SK-N-SH treated with all-trans-retinoic acid at 6 μM for 48 hours (cell line): Measurements from ENCODE around the gene NDFIP1.
"Not testable (repeated sequence)": the region's sequence is repeated elsewhere in the genome, so short reads cannot be mapped to it uniquely, and the experiment has no call there.

Source experiments
- ATAC-seq: fragments of 200-7000 bp; cut with Tn5 transposase; 3 replicates; pipeline ENCODE4 v1.9.1; 2020; ENCODE audit warnings: mild to moderate bottlenecking, moderate library complexity
- ARNTL ChIP-seq: fragments of 450-650 bp; formaldehyde crosslinking; IDR thresholded peaks from 2 replicates; pipeline ENCODE4 v1.5.0; 2020; ENCODE audit warnings: low read depth, mild to moderate bottlenecking, moderate library complexity, borderline replicate concordance
- BACH2 ChIP-seq: fragments of 250-450 bp; sonication (Bioruptor Pico); IDR thresholded peaks from 2 replicates; pipeline ENCODE4 v1.9.0; 2021; ENCODE audit warnings: mild to moderate bottlenecking, borderline replicate concordance
- ESRRG ChIP-seq: fragments of 250-450 bp; sonication (Bioruptor Pico); IDR thresholded peaks from 2 replicates; pipeline ENCODE4 v1.6.1; 2021; ENCODE audit warnings: mild to moderate bottlenecking
- GLIS3 ChIP-seq: fragments of 250-450 bp; sonication (Bioruptor Pico); IDR thresholded peaks from 2 replicates; pipeline ENCODE4 v1.5.0; 2020; ENCODE audit warnings: mild to moderate bottlenecking, moderate library complexity
- ISL1 ChIP-seq: fragments of 250-450 bp; sonication (Bioruptor Pico); IDR thresholded peaks from 2 replicates; pipeline ENCODE4 v2.1.2; 2022; ENCODE audit warnings: mild to moderate bottlenecking, moderate library complexity
- OSR1 ChIP-seq: fragments of 250-450 bp; sonication (Bioruptor Pico); IDR thresholded peaks from 2 replicates; pipeline ENCODE4 v1.8.0; 2022; ENCODE audit warnings: moderate library complexity, mild to moderate bottlenecking, inconsistent platforms
- PPARA ChIP-seq: fragments of 250-450 bp; sonication (Bioruptor Pico); IDR thresholded peaks from 2 replicates; pipeline ENCODE4 v1.5.0; 2020; ENCODE audit warnings: mild to moderate bottlenecking, borderline replicate concordance
- RARB ChIP-seq: fragments of 250-450 bp; sonication (Bioruptor Pico); IDR thresholded peaks from 2 replicates; pipeline ENCODE4 v1.8.0; 2021; ENCODE audit warnings: mild to moderate bottlenecking, moderate library complexity
- SNAI2 ChIP-seq: fragments of 250-450 bp; sonication (Bioruptor Pico); IDR thresholded peaks from 2 replicates; pipeline ENCODE4 v1.5.0; 2020; ENCODE audit warnings: mild to moderate bottlenecking, moderate library complexity
- ZC3H10 ChIP-seq: fragments of 250-450 bp; sonication (Bioruptor Pico); IDR thresholded peaks from 2 replicates; pipeline ENCODE4 v1.5.1; 2021; ENCODE audit warnings: mild to moderate bottlenecking, moderate library complexity
- ZFP3 ChIP-seq: fragments of 250-450 bp; sonication (Bioruptor Pico); IDR thresholded peaks from 2 replicates; pipeline ENCODE4 v1.5.0; 2020; ENCODE audit warnings: mild to moderate bottlenecking, moderate library complexity
- ZNF70 ChIP-seq: fragments of 450-650 bp; formaldehyde crosslinking; IDR thresholded peaks from 2 replicates; pipeline ENCODE4 v1.5.0; 2020; ENCODE audit warnings: mild to moderate bottlenecking, moderate library complexity
- ZNF8 ChIP-seq: fragments of 450-650 bp; formaldehyde crosslinking; IDR thresholded peaks from 2 replicates; pipeline ENCODE4 v1.5.0; 2020; ENCODE audit warnings: mild to moderate bottlenecking, moderate library complexity
- TF ChIP-seq, protein P1 (sequence below): fragments of 250-450 bp; sonication (Bioruptor Pico); IDR thresholded peaks from 2 replicates; pipeline ENCODE4 v1.8.0; 2021; ENCODE audit warnings: low read depth, mild to moderate bottlenecking, moderate library complexity, borderline replicate concordance
- TF ChIP-seq, protein P2 (sequence below): fragments of 250-450 bp; sonication (Bioruptor Pico); IDR thresholded peaks from 2 replicates; pipeline ENCODE4 v1.5.1; 2020; ENCODE audit warnings: low read depth, mild to moderate bottlenecking, moderate library complexity
- TF ChIP-seq, protein P3 (sequence below): fragments of 250-450 bp; sonication (Bioruptor Pico); IDR thresholded peaks from 2 replicates; pipeline ENCODE4 v1.5.0; 2020; ENCODE audit warnings: mild to moderate bottlenecking, moderate library complexity
- TF ChIP-seq, protein P4 (sequence below): fragments of 250-450 bp; sonication (Bioruptor Pico); IDR thresholded peaks from 2 replicates; pipeline ENCODE4 v1.8.0; 2020; ENCODE audit warnings: mild to moderate bottlenecking, moderate library complexity, borderline replicate concordance

Gene NDFIP1

DNA sequence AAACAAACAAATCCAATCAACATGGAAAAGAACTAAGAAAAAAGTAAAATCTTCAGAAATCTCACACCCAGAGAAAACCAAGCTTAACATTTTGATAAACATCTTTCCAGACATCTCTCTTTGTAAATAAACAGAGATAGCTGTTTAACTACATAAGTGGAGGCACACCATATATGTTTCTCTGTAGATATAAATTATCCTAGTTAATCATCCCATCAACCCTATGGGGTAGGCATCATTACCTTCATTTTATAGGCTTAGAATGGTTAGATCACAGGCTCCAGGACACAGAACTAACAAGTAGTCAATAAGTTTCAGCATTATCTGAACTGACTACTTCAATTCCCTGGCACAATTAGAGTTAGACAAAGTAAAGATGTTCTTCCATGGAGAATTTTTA is 22.4 kb upstream of the NDFIP1 start:
- no peak for ATAC-seq
- TF ChIP-seq, protein P1, sequence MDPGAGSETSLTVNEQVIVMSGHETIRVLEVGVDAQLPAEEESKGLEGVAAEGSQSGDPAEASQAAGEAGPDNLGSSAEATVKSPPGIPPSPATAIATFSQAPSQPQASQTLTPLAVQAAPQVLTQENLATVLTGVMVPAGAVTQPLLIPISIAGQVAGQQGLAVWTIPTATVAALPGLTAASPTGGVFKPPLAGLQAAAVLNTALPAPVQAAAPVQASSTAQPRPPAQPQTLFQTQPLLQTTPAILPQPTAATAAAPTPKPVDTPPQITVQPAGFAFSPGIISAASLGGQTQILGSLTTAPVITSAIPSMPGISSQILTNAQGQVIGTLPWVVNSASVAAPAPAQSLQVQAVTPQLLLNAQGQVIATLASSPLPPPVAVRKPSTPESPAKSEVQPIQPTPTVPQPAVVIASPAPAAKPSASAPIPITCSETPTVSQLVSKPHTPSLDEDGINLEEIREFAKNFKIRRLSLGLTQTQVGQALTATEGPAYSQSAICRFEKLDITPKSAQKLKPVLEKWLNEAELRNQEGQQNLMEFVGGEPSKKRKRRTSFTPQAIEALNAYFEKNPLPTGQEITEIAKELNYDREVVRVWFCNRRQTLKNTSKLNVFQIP (CRISPR knock-in tag) = no peak
- TF ChIP-seq ZFP3 (CRISPR knock-in tag) = no peak
- no peak for TF ChIP-seq RARB (CRISPR knock-in tag)
- no peak for TF ChIP-seq ISL1

DNA sequence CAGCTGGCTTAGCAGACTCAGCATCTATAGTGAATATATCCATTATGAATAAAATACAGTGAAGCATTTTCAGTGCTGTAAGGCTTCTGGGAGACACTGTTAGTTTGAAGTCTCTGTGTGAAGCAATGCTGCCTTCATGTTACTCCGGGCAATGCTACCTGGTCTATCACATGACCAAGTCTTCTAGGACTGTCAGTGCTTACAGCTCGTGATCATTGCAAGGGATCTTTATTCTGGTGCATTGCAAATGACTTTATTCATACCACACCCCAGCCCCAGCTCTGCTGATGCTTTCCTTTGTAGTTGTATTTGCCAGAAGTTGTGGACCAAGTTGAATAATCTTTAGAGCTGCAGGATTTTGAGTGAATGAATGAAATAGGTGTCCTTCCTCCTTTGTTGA is 21.9 kb upstream of the NDFIP1 start:
- no peak for TF ChIP-seq OSR1 (CRISPR knock-in tag)

DNA sequence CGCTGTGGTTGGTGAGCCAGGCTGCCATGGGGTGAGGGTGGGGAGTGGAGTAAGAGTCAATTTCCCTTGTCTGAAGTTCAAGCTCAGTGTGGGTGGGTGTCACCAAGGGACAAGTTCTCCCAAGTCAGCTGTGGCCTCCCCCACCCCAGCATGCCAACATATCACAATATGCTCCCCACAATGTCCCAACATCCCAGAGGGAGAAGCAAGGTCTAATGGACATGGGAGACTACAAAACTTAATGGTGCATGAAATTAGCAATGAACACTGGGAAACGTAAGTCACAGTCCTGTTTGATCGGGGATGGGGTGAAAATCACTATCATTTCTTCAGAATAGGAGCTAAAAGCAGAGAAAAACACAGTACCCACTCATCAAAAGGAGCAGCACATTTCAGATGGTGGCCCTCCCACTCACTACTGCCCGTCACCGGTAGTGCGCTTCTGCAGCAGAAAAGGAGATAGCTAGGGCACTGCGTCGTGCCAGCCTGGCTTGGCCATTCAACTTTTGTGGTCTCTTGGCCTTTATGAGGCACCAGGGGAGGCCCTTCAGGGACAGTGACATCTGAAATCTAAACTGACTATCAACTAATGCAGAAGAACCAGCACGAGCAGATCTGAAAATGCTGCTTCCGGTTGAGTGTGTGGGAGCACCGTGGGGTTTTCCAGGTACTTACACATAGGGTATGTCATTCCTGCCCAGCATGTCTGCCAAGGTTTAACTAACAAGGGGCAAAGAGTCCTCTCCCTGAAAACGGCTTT is 20.5 kb upstream of the NDFIP1 start:
- no peak for ATAC-seq
- TF ChIP-seq, protein P2, sequence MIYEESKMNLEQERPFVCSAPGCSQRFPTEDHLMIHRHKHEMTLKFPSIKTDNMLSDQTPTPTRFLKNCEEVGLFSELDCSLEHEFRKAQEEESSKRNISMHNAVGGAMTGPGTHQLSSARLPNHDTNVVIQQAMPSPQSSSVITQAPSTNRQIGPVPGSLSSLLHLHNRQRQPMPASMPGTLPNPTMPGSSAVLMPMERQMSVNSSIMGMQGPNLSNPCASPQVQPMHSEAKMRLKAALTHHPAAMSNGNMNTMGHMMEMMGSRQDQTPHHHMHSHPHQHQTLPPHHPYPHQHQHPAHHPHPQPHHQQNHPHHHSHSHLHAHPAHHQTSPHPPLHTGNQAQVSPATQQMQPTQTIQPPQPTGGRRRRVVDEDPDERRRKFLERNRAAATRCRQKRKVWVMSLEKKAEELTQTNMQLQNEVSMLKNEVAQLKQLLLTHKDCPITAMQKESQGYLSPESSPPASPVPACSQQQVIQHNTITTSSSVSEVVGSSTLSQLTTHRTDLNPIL (CRISPR knock-in tag) = no peak
- no peak for TF ChIP-seq BACH2 (CRISPR knock-in tag)
- TF ChIP-seq RARB (CRISPR knock-in tag) = no peak
- TF ChIP-seq SNAI2 (CRISPR knock-in tag) = no peak
- TF ChIP-seq ZFP3 (CRISPR knock-in tag) = no peak
- TF ChIP-seq PPARA (CRISPR knock-in tag) = no peak
- TF ChIP-seq GLIS3 (CRISPR knock-in tag) = no peak
- no peak for TF ChIP-seq ZNF70 (CRISPR knock-in tag)
- no peak for TF ChIP-seq ESRRG (CRISPR knock-in tag)
- TF ChIP-seq, protein P3, sequence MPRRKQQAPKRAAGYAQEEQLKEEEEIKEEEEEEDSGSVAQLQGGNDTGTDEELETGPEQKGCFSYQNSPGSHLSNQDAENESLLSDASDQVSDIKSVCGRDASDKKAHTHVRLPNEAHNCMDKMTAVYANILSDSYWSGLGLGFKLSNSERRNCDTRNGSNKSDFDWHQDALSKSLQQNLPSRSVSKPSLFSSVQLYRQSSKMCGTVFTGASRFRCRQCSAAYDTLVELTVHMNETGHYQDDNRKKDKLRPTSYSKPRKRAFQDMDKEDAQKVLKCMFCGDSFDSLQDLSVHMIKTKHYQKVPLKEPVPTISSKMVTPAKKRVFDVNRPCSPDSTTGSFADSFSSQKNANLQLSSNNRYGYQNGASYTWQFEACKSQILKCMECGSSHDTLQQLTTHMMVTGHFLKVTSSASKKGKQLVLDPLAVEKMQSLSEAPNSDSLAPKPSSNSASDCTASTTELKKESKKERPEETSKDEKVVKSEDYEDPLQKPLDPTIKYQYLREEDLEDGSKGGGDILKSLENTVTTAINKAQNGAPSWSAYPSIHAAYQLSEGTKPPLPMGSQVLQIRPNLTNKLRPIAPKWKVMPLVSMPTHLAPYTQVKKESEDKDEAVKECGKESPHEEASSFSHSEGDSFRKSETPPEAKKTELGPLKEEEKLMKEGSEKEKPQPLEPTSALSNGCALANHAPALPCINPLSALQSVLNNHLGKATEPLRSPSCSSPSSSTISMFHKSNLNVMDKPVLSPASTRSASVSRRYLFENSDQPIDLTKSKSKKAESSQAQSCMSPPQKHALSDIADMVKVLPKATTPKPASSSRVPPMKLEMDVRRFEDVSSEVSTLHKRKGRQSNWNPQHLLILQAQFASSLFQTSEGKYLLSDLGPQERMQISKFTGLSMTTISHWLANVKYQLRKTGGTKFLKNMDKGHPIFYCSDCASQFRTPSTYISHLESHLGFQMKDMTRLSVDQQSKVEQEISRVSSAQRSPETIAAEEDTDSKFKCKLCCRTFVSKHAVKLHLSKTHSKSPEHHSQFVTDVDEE (CRISPR knock-in tag) = no peak
- no peak for TF ChIP-seq ZNF8 (CRISPR knock-in tag)

More for the DNA sequence above, 21.9 kb upstream of the NDFIP1 start:
- no peak for ATAC-seq

DNA sequence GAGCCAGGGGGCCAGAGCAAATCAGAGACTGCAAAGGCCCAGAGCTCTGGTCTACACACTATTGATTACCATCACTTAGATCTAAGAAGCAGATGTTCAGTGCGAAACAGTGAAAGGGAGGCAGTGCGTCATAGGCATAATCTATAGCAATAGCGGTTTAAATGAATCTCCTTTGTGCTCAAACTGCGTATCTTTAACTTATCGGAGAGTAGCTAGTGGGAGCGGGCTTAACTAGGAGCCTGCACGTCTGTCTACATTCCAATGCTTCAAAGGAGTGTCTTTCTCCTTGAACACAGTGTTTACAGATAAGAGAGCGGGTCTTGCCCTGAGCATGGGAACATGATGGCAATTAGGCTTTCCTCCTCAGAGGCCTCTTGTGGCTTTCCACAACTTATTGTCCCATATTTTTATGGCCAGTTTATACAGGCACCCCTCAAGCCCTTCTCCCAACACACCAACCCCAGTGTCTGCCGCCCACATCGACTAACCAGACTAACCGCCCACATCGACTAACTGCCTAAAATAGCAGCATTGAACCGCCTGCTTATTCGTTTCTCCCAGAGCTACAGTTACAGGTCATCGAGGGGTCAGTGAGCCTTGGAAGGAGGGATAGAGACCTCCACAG is 19.6 kb upstream of the NDFIP1 start:
- ATAC-seq = not testable (repeated sequence)

DNA sequence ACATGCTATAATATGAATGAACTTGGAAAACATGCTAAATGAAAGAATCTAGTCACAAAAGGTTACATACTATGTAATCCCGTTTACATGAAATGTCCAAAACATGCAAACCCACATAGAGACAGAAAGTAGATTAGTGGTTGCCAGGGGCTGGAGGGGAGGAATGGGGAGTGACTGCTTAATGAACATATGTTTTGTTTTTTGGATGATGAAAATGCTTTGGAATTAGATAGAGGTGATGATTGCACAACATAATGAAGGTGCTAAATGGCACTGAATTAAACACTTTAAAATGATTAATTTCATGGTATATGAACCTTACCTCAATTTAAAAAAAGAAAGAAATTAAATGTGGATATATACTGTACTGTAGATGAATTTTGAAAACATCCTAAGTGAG is 17.6 kb upstream of the NDFIP1 start:
- no peak for TF ChIP-seq PPARA (CRISPR knock-in tag)
- no peak for TF ChIP-seq RARB (CRISPR knock-in tag)
- TF ChIP-seq ZFP3 (CRISPR knock-in tag) = no peak
- TF ChIP-seq ARNTL (CRISPR knock-in tag) = no peak
- TF ChIP-seq, protein P1 (CRISPR knock-in tag) = no peak
- TF ChIP-seq ZC3H10 (CRISPR knock-in tag) = no peak
- TF ChIP-seq, protein P4, sequence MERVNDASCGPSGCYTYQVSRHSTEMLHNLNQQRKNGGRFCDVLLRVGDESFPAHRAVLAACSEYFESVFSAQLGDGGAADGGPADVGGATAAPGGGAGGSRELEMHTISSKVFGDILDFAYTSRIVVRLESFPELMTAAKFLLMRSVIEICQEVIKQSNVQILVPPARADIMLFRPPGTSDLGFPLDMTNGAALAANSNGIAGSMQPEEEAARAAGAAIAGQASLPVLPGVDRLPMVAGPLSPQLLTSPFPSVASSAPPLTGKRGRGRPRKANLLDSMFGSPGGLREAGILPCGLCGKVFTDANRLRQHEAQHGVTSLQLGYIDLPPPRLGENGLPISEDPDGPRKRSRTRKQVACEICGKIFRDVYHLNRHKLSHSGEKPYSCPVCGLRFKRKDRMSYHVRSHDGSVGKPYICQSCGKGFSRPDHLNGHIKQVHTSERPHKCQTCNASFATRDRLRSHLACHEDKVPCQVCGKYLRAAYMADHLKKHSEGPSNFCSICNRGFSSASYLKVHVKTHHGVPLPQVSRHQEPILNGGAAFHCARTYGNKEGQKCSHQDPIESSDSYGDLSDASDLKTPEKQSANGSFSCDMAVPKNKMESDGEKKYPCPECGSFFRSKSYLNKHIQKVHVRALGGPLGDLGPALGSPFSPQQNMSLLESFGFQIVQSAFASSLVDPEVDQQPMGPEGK (CRISPR knock-in tag) = no peak
- TF ChIP-seq OSR1 (CRISPR knock-in tag) = no peak

More for the DNA sequence above, 17.6 kb upstream of the NDFIP1 start:
- no peak for ATAC-seq
